HG02571 (cell line): Measurements from ENCODE around the gene FBXO44.
A peak's percentile ranks its signal among the peaks of the same experiment; 100 is the strongest.
"Not testable (repeated sequence)": the region's sequence is repeated elsewhere in the genome, so short reads cannot be mapped to it uniquely, and the experiment has no call there.

ENCODE experiments used
- ATAC-seq: cut with Tn5 transposase; IDR thresholded peaks from one replicate; pipeline ENCODE4 v1.9.1; 2021; ENCODE audit warnings: mild to moderate bottlenecking, moderate library complexity; ENCODE audit not compliant: unreplicated experiment

FBXO44 gene

GRCh38 chr1:11654137-11654938 lies at the start of gene FBXO44, which contains the start of gene FBXO2:
Gene FBXO44, plus strand, starts transcription at chr1:11654877. Its CDS starts 959 bp downstream, at chr1:11655836.
Gene FBXO2, minus strand, starts transcription at chr1:11654429. Its CDS starts 89 bp downstream, at chr1:11654340.
- peak; percentile 67 for ATAC-seq

GRCh38 chr1:11606775-11607174 lies 47.9 kb upstream of the FBXO44 start:
- ATAC-seq = no peak

- not testable (repeated sequence) for ATAC-seq
Observed at GRCh38 chr1:11608596-11609130, 46.0 kb upstream of the FBXO44 start.

- not testable (repeated sequence) for ATAC-seq
Observed at GRCh38 chr1:11609378-11609777, 45.3 kb upstream of the FBXO44 start.

GRCh38 chr1:11610629-11611180 lies 44.0 kb upstream of the FBXO44 start:
- ATAC-seq = no peak

- ATAC-seq = no peak
Observed at GRCh38 chr1:11611638-11612327, 42.9 kb upstream of the FBXO44 start.

GRCh38 chr1:11613347-11613746 lies 41.3 kb upstream of the FBXO44 start:
- no peak for ATAC-seq

GRCh38 chr1:11615090-11615489 lies 39.6 kb upstream of the FBXO44 start:
- no peak for ATAC-seq

GRCh38 chr1:11616766-11617165 lies 37.9 kb upstream of the FBXO44 start:
- no peak for ATAC-seq

GRCh38 chr1:11617314-11617713 lies 37.4 kb upstream of the FBXO44 start:
- no peak for ATAC-seq

- no peak for ATAC-seq
Observed at GRCh38 chr1:11617741-11618140, 36.9 kb upstream of the FBXO44 start.

GRCh38 chr1:11620405-11620804 lies 34.3 kb upstream of the FBXO44 start:
- ATAC-seq = no peak

GRCh38 chr1:11620924-11621323 lies 33.8 kb upstream of the FBXO44 start:
- ATAC-seq = no peak

GRCh38 chr1:11622398-11622797 lies 32.3 kb upstream of the FBXO44 start:
- no peak for ATAC-seq

GRCh38 chr1:11623702-11624101 lies 31.0 kb upstream of the FBXO44 start:
- ATAC-seq = no peak

GRCh38 chr1:11626551-11626950 lies 28.1 kb upstream of the FBXO44 start:
- ATAC-seq = no peak

- ATAC-seq = no peak
Observed at GRCh38 chr1:11628767-11629166, 25.9 kb upstream of the FBXO44 start.

GRCh38 chr1:11629184-11630016 lies 25.3 kb upstream of the FBXO44 start:
- ATAC-seq = no peak

- no peak for ATAC-seq
Observed at GRCh38 chr1:11634365-11635192, 20.1 kb upstream of the FBXO44 start.

- ATAC-seq = no peak
Observed at GRCh38 chr1:11638121-11638520, 16.6 kb upstream of the FBXO44 start.
